CD14-positive monocyte (primary cell): Measurements from ENCODE around the gene TANC1. TPM values are rescaled to one million over a fixed set of nuclear protein-coding genes. Genes with fewer than 3 reads are reported as not detected.

Source experiments
- DNase-seq, 3 donors: peaks; one replicate each; pipeline ENCODE4 v3.0.0-alpha.2; 2011 to 2022
- H2AFZ ChIP-seq: 2 replicates; pipeline ENCODE4 v1.6.0; 2012; ENCODE audit warnings: mild to moderate bottlenecking, low read depth, low read length, inconsistent platforms; ENCODE audit not compliant: insufficient read depth, poor library complexity, severe bottlenecking
- H3K27ac ChIP-seq, 2 donors: 1 replicate in 1 of 2; 2 replicates in 1 of 2; pipeline ENCODE4 v1.5.1; 2012 to 2013; ENCODE audit warnings: low read length in 2 of 2, control low read depth in 1 of 2, inconsistent platforms in 1 of 2, low read depth in 1 of 2, mild to moderate bottlenecking in 1 of 2
- H3K27me3 ChIP-seq, 2 donors: one replicate each; pipeline versions ENCODE4 v1.6.0 to v1.6.1; 2011 to 2013; ENCODE audit warnings: low read length in 2 of 2; ENCODE audit not compliant: control insufficient read depth in 2 of 2, insufficient read depth in 2 of 2
- H3K36me3 ChIP-seq, 2 donors: replicated peaks in 1 of 2; 1 replicate in 1 of 2; 2 replicates in 1 of 2; pipeline versions ENCODE4 v1.5.1 to v1.6.1; 2012 to 2013; ENCODE audit warnings: low read length in 2 of 2, control low read depth in 1 of 2, inconsistent platforms in 1 of 2, mild to moderate bottlenecking in 1 of 2; ENCODE audit not compliant: insufficient read depth in 2 of 2, control insufficient read depth in 1 of 2
- H3K4me1 ChIP-seq, 2 donors: 1 replicate in 1 of 2; 2 replicates in 1 of 2; pipeline versions ENCODE4 v1.5.1 to v1.6.1; 2012 to 2013; ENCODE audit warnings: low read length in 2 of 2, control low read depth in 1 of 2, inconsistent platforms in 1 of 2, mild to moderate bottlenecking in 1 of 2, moderate library complexity in 1 of 2; ENCODE audit not compliant: insufficient read depth in 2 of 2, control insufficient read depth in 1 of 2
- H3K4me2 ChIP-seq: replicated peaks from 2 replicates; pipeline ENCODE3; 2012; ENCODE audit warnings: low read length, moderate library complexity, mild to moderate bottlenecking; ENCODE audit not compliant: poor library complexity, severe bottlenecking; ENCODE audit errors: extremely low read depth
- H3K4me3 ChIP-seq, 3 experiments: fragments of 200-600 bp in 1 of 3; sonication (generic) in 1 of 3; replicated peaks in 1 of 3; 1 replicate in 2 of 3; 2 replicates in 1 of 3; pipeline ENCODE4 v1.5.1; 2011 to 2013; ENCODE audit warnings: low read length in 3 of 3, mild to moderate bottlenecking in 3 of 3, control low read depth in 2 of 3, low read depth in 2 of 3, inconsistent platforms in 1 of 3, moderate library complexity in 1 of 3
- H3K79me2 ChIP-seq: 2 replicates; pipeline ENCODE4 v1.6.0; 2012; ENCODE audit warnings: mild to moderate bottlenecking, control low read depth, inconsistent platforms, low read length, moderate library complexity; ENCODE audit not compliant: insufficient read depth
- H3K9ac ChIP-seq: 2 replicates; pipeline ENCODE4 v1.6.0; 2017; ENCODE audit warnings: low read length, mild to moderate bottlenecking; ENCODE audit not compliant: insufficient read depth, poor library complexity, severe bottlenecking
- H3K9me3 ChIP-seq, 2 donors: replicated peaks in 1 of 2; 1 replicate in 1 of 2; 2 replicates in 1 of 2; pipeline versions ENCODE4 v1.5.1 to v1.6.1; 2012 to 2013; ENCODE audit warnings: low read length in 2 of 2, control low read depth in 1 of 2; ENCODE audit not compliant: control insufficient read depth in 1 of 2, insufficient read depth in 1 of 2
- H4K20me1 ChIP-seq: 2 replicates; pipeline ENCODE4 v1.6.0; 2012; ENCODE audit warnings: mild to moderate bottlenecking, low read length, control low read depth, moderate library complexity; ENCODE audit not compliant: insufficient read depth
- H3K27ac Mint-ChIP-seq, 7 donors: one replicate each; pipeline ENCODE4 v1.8.0; 2020; ENCODE audit warnings: mild to moderate bottlenecking in 7 of 7, mixed read lengths in 7 of 7, moderate library complexity in 6 of 7, inconsistent platforms in 2 of 7
- H3K27me3 Mint-ChIP-seq, 3 donors: one replicate each; pipeline ENCODE4 v1.8.0; 2021 to 2022; ENCODE audit warnings: low read depth in 3 of 3, mild to moderate bottlenecking in 3 of 3, mixed read lengths in 3 of 3, moderate library complexity in 3 of 3, inconsistent platforms in 1 of 3
- H3K36me3 Mint-ChIP-seq, 2 donors: one replicate each; pipeline ENCODE4 v1.8.0; 2020; ENCODE audit warnings: mixed read lengths in 2 of 2, inconsistent platforms in 1 of 2, mild to moderate bottlenecking in 1 of 2
- H3K4me1 Mint-ChIP-seq: one replicate; pipeline ENCODE4 v1.8.0; 2020; ENCODE audit warnings: mild to moderate bottlenecking, mixed read lengths
- H3K4me3 Mint-ChIP-seq, 2 donors: one replicate each; pipeline ENCODE4 v1.8.0; 2020; ENCODE audit warnings: mild to moderate bottlenecking in 2 of 2, mixed read lengths in 2 of 2, moderate library complexity in 1 of 2
- H3K9me3 Mint-ChIP-seq, 7 donors: one replicate each; pipeline ENCODE4 v1.8.0; 2020 to 2022; ENCODE audit warnings: mixed read lengths in 7 of 7, mild to moderate bottlenecking in 6 of 7, moderate library complexity in 6 of 7, inconsistent platforms in 2 of 7
- CTCF ChIP-seq: fragments of 200-600 bp; IDR thresholded peaks from one replicate; pipeline ENCODE4 v1.8.0; 2022; ENCODE audit warnings: antibody characterized with exemption, mild to moderate bottlenecking
- WGBS: methylation state at CpG from one replicate; pipeline ENCODE4 v1.1.5; 2013; ENCODE audit warnings: missing lambda C conversion rate; ENCODE audit not compliant: insufficient coverage; 5-methylcytosine and 5-hydroxymethylcytosine counted together
- intact Hi-C, 2 donors: fragments of 100-400 bp; cut with micrococcal nuclease; formaldehyde crosslinking; loops; one replicate each; pipeline versions ENCODE4 v1.15.0 to v1.15.1; 2023
- polyA plus RNA-seq, 3 donors: library from polyadenylated mRNA; depleted of rRNA in 1 of 3; unstranded in 2 of 3; stranded (reverse) in 1 of 3; fragments of 300-500 nt in 2 of 3; fragments of >200 nt in 1 of 3; fragmentation: Illumina TruSeq in 2 of 3; gene quantifications; 1 replicate in 2 of 3; 2 replicates in 1 of 3; pipeline ENCODE4 v1.2.3, GENCODE V29; 2012 to 2021

Gene TANC1
- polyA plus RNA-seq, 3 donors = 0.04 TPM; not detected in 2

- Mint-ChIP-seq H3K27ac (no peak overlapping the region), H3K27me3 (no peaks in the 10 kb centered on the region), H3K9me3 (no peaks in the 10 kb centered on the region), H3K4me3 (no peak overlapping the region), H3K36me3 (no peaks in the 10 kb centered on the region), H3K4me1 (peaks cover 24% of the 10 kb centered on the region)
- H3K79me2 ChIP-seq = no peaks in the 10 kb centered on the region
- 100% methylated on average over 9 of the region's 10 CpGs for WGBS
- no peak overlapping the region for H2AFZ ChIP-seq
- TF ChIP-seq CTCF = no peak
- H3K9ac ChIP-seq = no peak overlapping the region
- H3K9me3 ChIP-seq = no peaks in the 10 kb centered on the region
- H3K4me1 ChIP-seq = peaks cover 23 to 25% of the 10 kb centered on the region in 2 donors
- no peak overlapping the region for H3K4me2 ChIP-seq
- no peak overlapping the region for H3K4me3 ChIP-seq
- H3K27ac ChIP-seq = no peak overlapping the region
- DNase-seq = no peak
- no peaks in the 10 kb centered on the region for H3K36me3 ChIP-seq
- no peaks in the 10 kb centered on the region for H4K20me1 ChIP-seq
- intact Hi-C loops = no loop called here
- no peaks in the 10 kb centered on the region for H3K27me3 ChIP-seq
Measured at GRCh38 chr2:159194241-159194640, 225.8 kb downstream of the TANC1 start.

- intact Hi-C loops = no loop called here
- no peak for TF ChIP-seq CTCF
- H3K27me3 Mint-ChIP-seq = no peaks in the 10 kb centered on the region
- no peaks in the 10 kb centered on the region for H3K27me3 ChIP-seq
- H3K4me1 ChIP-seq = peaks cover 23 to 25% of the 10 kb centered on the region in 2 donors
- H3K27ac Mint-ChIP-seq = no peak overlapping the region
- H3K4me3 Mint-ChIP-seq = no peak overlapping the region
- H2AFZ ChIP-seq = no peak overlapping the region
- H3K27ac ChIP-seq = no peak overlapping the region
- no peak for DNase-seq
- H3K36me3 Mint-ChIP-seq = no peaks in the 10 kb centered on the region
- no peaks in the 10 kb centered on the region for H3K9me3 Mint-ChIP-seq
- H3K4me2 ChIP-seq = no peak overlapping the region
- no peaks in the 10 kb centered on the region for H4K20me1 ChIP-seq
- H3K4me1 Mint-ChIP-seq = peaks cover 24% of the 10 kb centered on the region
- H3K36me3 ChIP-seq = no peaks in the 10 kb centered on the region
- no peak overlapping the region for H3K4me3 ChIP-seq
- no peaks in the 10 kb centered on the region for H3K9me3 ChIP-seq
- H3K79me2 ChIP-seq = no peaks in the 10 kb centered on the region
- WGBS = 96% methylated on average over 4 of the region's 6 CpGs
- no peak overlapping the region for H3K9ac ChIP-seq
Measured at GRCh38 chr2:159195697-159196096, 227.3 kb downstream of the TANC1 start.
